Large intestine (tissue), 3 donors: ENCODE measurements around the gene MACROD1. TPM values are rescaled to one million over a fixed set of nuclear protein-coding genes. Genes with fewer than 3 reads are reported as not detected.

Experiments used
- DNase-seq, 2 donors: peaks; one replicate each; pipeline versions ENCODE4 v3.0.0 to v3.0.0-alpha.2; 2013
- H3K27ac ChIP-seq: one replicate; pipeline ENCODE4 v1.5.1; 2013; ENCODE audit warnings: low read length
- H3K27me3 ChIP-seq: 2 replicates; pipeline ENCODE4 v1.6.1; 2013; ENCODE audit warnings: low read length; ENCODE audit not compliant: control insufficient read depth, insufficient read depth
- H3K36me3 ChIP-seq: 2 replicates; pipeline ENCODE4 v1.6.1; 2013; ENCODE audit warnings: low read length; ENCODE audit not compliant: control insufficient read depth, insufficient read depth
- H3K4me1 ChIP-seq: one replicate; pipeline ENCODE4 v1.6.1; 2013; ENCODE audit warnings: low read length; ENCODE audit not compliant: control insufficient read depth, insufficient read depth
- H3K4me3 ChIP-seq: one replicate; pipeline ENCODE4 v1.5.1; 2013; ENCODE audit warnings: low read length
- H3K9me3 ChIP-seq: one replicate; pipeline ENCODE4 v1.6.1; 2013; ENCODE audit warnings: mild to moderate bottlenecking, low read depth, low read length, moderate library complexity; ENCODE audit not compliant: control insufficient read depth
- WGBS: methylation state at CpG from one replicate; pipeline ENCODE4 v1.1.5; 2013; ENCODE audit warnings: low lambda C conversion rate; ENCODE audit not compliant: insufficient coverage; 5-methylcytosine and 5-hydroxymethylcytosine counted together
- polyA plus RNA-seq: library from polyadenylated mRNA; unstranded; fragments of 120-200 nt; gene quantifications from one replicate; pipeline ENCODE4 v1.2.1, GENCODE V29; 2013

Gene MACROD1
- polyA plus RNA-seq, 1 donor = 18.2 TPM

GRCh38 chr11:64083398-64084080 lies 82.4 kb downstream of the MACROD1 start:
- no peak overlapping the region for H3K27ac ChIP-seq
- no peaks in the 10 kb centered on the region for H3K27me3 ChIP-seq
- no peaks in the 10 kb centered on the region for H3K36me3 ChIP-seq
- no peak overlapping the region for H3K4me3 ChIP-seq
- WGBS = no CpG with 5 or more reads among the region's 28 CpGs
- peaks cover 9% of the 10 kb centered on the region for H3K4me1 ChIP-seq
- DNase-seq = no peak
- H3K9me3 ChIP-seq = no peaks in the 10 kb centered on the region

- no peak for DNase-seq
- H3K9me3 ChIP-seq = no peaks in the 10 kb centered on the region
- H3K4me3 ChIP-seq = no peak overlapping the region
- H3K27me3 ChIP-seq = no peaks in the 10 kb centered on the region
- no peak overlapping the region for H3K27ac ChIP-seq
- no peaks in the 10 kb centered on the region for H3K36me3 ChIP-seq
- WGBS = no CpG with 5 or more reads among the region's 27 CpGs
- peaks cover 9% of the 10 kb centered on the region for H3K4me1 ChIP-seq
Observed at GRCh38 chr11:64081745-64082442, 84.0 kb downstream of the MACROD1 start.

GRCh38 chr11:64080390-64080789 lies 85.5 kb downstream of the MACROD1 start:
- Histone ChIP-seq H3K36me3 (no peaks in the 10 kb centered on the region), H3K4me1 (peaks cover 6% of the 10 kb centered on the region), H3K9me3 (no peaks in the 10 kb centered on the region), H3K27me3 (no peaks in the 10 kb centered on the region), H3K4me3 (no peak overlapping the region), H3K27ac (no peak overlapping the region)
- WGBS = no CpG with 5 or more reads among the region's 10 CpGs
- DNase-seq = no peak

- Histone ChIP-seq H3K27me3 (no peaks in the 10 kb centered on the region), H3K9me3 (no peaks in the 10 kb centered on the region), H3K4me1 (no peaks in the 10 kb centered on the region), H3K4me3 (no peak overlapping the region), H3K36me3 (no peaks in the 10 kb centered on the region), H3K27ac (no peak overlapping the region)
- WGBS = 80% methylated on average over 2 of the region's 13 CpGs
- DNase-seq = no peak
Observed at GRCh38 chr11:64078905-64079304, 87.0 kb downstream of the MACROD1 start.

GRCh38 chr11:64078284-64078683 lies 87.6 kb downstream of the MACROD1 start:
- Histone ChIP-seq H3K36me3 (no peaks in the 10 kb centered on the region), H3K9me3 (no peaks in the 10 kb centered on the region), H3K27ac (no peak overlapping the region), H3K27me3 (no peaks in the 10 kb centered on the region), H3K4me3 (no peak overlapping the region), H3K4me1 (no peaks in the 10 kb centered on the region)
- no CpG with 5 or more reads among the region's 11 CpGs for WGBS
- peak in 1 of 2 donors; percentile 25 for DNase-seq

- H3K4me3 ChIP-seq = no peak overlapping the region
Observed at GRCh38 chr11:64077607-64078006, 88.3 kb downstream of the MACROD1 start.

GRCh38 chr11:64076758-64077157 lies 89.2 kb downstream of the MACROD1 start:
- no peaks in the 10 kb centered on the region for H3K4me1 ChIP-seq
- WGBS = 80% methylated on average over 1 of the region's 8 CpGs
- H3K36me3 ChIP-seq = no peaks in the 10 kb centered on the region
- no peaks in the 10 kb centered on the region for H3K9me3 ChIP-seq
- H3K4me3 ChIP-seq = no peak overlapping the region
- no peak overlapping the region for H3K27ac ChIP-seq
- H3K27me3 ChIP-seq = no peaks in the 10 kb centered on the region
- DNase-seq = no peak

More at GRCh38 chr11:64077607-64078006, 88.3 kb downstream of the MACROD1 start:
- H3K4me1 ChIP-seq = no peaks in the 10 kb centered on the region
- H3K9me3 ChIP-seq = no peaks in the 10 kb centered on the region
- H3K27me3 ChIP-seq = no peaks in the 10 kb centered on the region
- DNase-seq = no peak
- no peaks in the 10 kb centered on the region for H3K36me3 ChIP-seq
- no peak overlapping the region for H3K27ac ChIP-seq
- no CpG with 5 or more reads among the region's 12 CpGs for WGBS

- WGBS = no CpG with 5 or more reads among the region's 10 CpGs
Observed at GRCh38 chr11:64074239-64074638, 91.7 kb downstream of the MACROD1 start.

GRCh38 chr11:64073542-64073941 lies 92.4 kb downstream of the MACROD1 start:
- H3K27ac ChIP-seq = no peak overlapping the region
- no peaks in the 10 kb centered on the region for H3K9me3 ChIP-seq
- no CpG with 5 or more reads among the region's 13 CpGs for WGBS
- H3K4me3 ChIP-seq = no peak overlapping the region
- no peaks in the 10 kb centered on the region for H3K27me3 ChIP-seq
- H3K36me3 ChIP-seq = no peaks in the 10 kb centered on the region
- DNase-seq = no peak
- H3K4me1 ChIP-seq = peaks cover 17% of the 10 kb centered on the region

More at GRCh38 chr11:64074239-64074638, 91.7 kb downstream of the MACROD1 start:
- DNase-seq = no peak
- no peak overlapping the region for H3K27ac ChIP-seq
- no peaks in the 10 kb centered on the region for H3K27me3 ChIP-seq
- H3K36me3 ChIP-seq = no peaks in the 10 kb centered on the region
- no peaks in the 10 kb centered on the region for H3K9me3 ChIP-seq
- H3K4me3 ChIP-seq = no peak overlapping the region
- peaks cover 14% of the 10 kb centered on the region for H3K4me1 ChIP-seq

- no peaks in the 10 kb centered on the region for H3K36me3 ChIP-seq
- peaks cover 17% of the 10 kb centered on the region for H3K4me1 ChIP-seq
- DNase-seq = no peak
- H3K9me3 ChIP-seq = no peaks in the 10 kb centered on the region
- H3K27ac ChIP-seq = no peak overlapping the region
- no peaks in the 10 kb centered on the region for H3K27me3 ChIP-seq
- WGBS = no CpG with 5 or more reads among the region's 9 CpGs
- H3K4me3 ChIP-seq = no peak overlapping the region
Observed at GRCh38 chr11:64072871-64073270, 93.0 kb downstream of the MACROD1 start.
